SKM-1 treated with dmso at 0.1 percent for 144 hours (cell line): ENCODE measurements around the gene NUP85.
"Not testable (repeated sequence)": the region's sequence is repeated elsewhere in the genome, so short reads cannot be mapped to it uniquely, and the experiment has no call there.

ENCODE experiments used
- DNase-seq: peaks from one replicate; lab custom pipeline; 2025; ENCODE audit not compliant: unreplicated experiment; lab: John Stamatoyannopoulos, UW

NUP85 gene

GRCh38 chr17:75199886-75200618 is 5.4 kb upstream of the NUP85 start:
- DNase-seq = no peak

DNA sequence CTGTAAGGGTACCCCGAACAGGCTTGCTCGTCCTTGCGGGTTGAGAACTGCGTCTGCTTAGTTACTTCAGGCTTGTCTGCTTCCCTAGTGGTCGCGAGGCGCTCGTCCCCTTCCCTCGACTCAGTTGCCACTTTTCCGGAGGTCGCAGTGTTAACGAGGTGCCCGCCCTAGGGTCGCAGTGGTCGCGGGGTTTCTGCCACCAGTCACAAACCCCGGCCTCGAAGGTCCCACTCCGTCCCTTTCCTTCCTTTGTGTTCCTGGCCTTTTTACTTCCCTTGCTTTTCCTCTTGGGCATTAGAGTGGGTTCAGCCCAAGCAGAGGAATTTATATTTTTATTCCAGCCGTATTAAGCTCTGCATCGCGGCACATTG is 299 bp downstream of the NUP85 start:
- DNase-seq = no peak

- DNase-seq = not testable (repeated sequence)
Observed at GRCh38 chr17:75207050-75207407, 1.6 kb downstream of the NUP85 start.

- no peak for DNase-seq
Observed at GRCh38 chr17:75207760-75208159, 2.3 kb downstream of the NUP85 start.

- DNase-seq = no peak
Observed at GRCh38 chr17:75208161-75208560, 2.7 kb downstream of the NUP85 start.

- DNase-seq = no peak
Observed at GRCh38 chr17:75209061-75209460, 3.6 kb downstream of the NUP85 start.

GRCh38 chr17:75218131-75218530 is 12.7 kb downstream of the NUP85 start:
- no peak for DNase-seq

DNA sequence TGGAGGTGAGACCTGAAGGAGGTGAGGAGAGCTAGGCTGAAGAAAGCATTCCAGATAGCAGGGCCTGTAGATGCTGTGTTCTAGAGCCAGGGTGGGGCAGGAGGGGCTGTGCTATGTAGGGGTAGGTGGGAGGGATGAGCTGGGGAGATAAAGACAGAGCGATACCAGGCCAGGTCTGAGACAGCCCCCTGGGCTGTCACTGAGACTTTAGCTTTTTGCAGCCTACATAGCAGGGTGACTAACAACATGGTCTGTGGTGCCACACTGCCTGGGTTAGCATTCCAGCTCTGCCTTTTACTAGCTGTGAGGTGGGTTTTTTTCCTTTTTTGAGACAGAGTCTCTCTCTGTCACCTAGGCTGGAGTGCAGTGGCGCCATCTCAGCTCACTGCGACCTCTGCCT is 14.3 kb downstream of the NUP85 start:
- no peak for DNase-seq

- no peak for DNase-seq
Observed at GRCh38 chr17:75225016-75225415, 19.5 kb downstream of the NUP85 start.

DNA sequence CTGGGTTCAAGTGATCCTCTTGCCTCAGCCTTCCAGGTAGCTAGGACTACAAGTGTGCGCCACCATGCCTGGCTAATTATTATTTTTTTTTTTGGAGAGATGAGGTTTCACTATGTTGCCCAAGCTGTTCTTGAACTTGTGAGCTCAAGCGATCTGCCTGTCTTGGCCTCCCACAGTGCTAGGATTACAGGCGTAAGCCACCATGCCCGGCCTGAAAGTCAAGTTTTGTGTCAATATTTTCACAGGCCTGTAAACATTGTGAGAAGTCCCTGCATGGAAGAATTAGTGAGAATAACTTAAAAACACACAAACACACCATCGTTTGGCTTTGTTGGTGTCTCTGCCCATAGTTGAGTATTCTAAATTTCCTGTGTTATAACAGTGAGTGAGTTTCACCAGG is 22.2 kb downstream of the NUP85 start:
- no peak for DNase-seq

- peak; percentile 72 for DNase-seq
Observed at GRCh38 chr17:75228305-75228704, 22.8 kb downstream of the NUP85 start.

GRCh38 chr17:75228847-75229246 is 23.4 kb downstream of the NUP85 start:
- DNase-seq = peak; percentile 43

DNA sequence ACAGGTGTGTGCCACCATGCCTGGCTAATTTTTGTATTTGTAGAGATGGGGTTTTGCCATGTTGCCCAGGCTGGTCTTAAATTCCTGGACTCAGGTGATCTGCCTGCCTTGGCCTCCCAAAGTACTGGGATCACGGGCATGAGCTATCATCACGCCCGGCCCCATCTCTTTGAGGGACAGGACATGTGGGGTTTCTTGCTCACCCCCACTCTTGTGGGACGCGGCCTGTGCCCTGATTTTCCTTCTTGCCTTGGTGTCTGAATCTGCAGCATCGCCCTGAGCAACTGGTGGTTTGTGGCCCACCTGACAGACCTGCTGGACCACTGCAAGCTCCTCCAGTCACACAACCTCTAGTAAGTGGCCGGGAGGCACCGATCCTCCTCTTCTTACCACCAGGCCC is 25.6 kb downstream of the NUP85 start:
- DNase-seq = no peak

- DNase-seq = no peak
Observed at GRCh38 chr17:75231741-75232464, 26.4 kb downstream of the NUP85 start.

- DNase-seq = no peak
Observed at GRCh38 chr17:75232786-75233185, 27.3 kb downstream of the NUP85 start.

DNA sequence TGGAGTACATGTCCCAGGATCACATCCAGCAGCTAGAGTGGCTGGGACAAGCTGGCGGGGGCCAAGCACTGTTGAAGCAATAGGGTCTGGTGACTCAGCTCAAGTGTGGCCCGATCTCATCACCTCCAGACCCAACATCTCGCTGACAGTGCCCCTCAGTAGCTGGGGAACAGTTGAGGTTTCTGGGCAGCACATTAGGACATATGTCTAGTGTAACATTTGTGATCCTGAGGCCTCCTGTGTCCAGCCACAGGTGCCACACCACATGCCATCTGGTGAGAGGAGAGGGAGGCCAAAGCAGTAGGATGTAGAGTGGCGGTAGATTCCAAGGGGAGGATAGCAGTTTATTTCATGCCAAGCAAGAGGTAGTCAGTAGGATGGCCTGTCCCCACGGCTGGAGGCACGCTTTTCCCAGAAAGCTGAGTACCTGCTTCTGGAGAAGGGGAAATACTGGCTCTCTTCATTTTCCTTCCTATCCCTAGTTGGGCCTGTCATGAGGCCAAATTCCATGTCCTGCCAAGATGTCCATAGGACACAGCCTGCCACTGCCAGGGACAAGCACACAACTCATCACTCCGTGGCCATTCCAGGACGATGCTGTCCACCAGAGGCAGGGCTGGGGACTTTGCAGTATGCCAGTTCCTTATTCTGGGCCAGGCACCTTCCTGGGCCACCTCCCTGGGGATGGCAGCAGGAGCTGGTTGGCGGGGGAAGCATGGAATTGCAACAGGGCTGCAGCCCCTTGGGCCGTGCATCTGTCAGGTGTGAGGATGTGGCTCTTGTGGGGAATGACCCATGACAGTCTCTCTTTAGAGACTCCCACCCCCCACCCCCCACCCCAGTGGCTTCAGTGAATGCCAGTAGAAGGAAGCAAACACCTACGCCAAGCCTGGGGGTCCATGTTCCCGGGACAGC is 31.9 kb downstream of the NUP85 start:
- DNase-seq = no peak

DNA sequence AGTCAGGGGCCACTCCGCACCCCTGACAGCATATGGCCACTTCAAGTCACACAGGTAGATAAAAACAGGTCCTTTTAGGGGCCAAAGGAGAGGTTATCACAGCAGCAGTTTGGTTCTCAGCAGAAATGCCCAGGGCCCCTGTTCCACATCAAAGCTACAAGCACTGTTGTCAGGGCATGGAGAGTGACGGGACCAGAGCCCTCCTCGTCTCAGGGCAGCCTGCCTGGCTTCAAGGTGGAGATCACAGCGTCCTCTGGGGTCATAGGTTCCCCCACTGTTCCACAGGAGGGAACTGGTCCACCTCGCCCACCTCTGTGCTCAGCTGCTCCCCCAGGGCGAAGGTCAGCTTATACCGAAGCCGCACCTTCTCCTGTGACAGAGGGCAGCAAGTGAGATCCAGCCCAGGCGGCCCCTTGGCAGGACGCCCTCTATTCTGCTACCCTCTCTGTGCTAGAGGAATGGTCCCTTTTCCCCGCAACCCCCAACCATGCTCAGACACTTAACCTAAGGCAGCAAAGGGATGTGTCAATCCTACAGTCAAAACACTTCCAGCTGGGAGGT is 32.6 kb downstream of the NUP85 start:
- DNase-seq = no peak

DNA sequence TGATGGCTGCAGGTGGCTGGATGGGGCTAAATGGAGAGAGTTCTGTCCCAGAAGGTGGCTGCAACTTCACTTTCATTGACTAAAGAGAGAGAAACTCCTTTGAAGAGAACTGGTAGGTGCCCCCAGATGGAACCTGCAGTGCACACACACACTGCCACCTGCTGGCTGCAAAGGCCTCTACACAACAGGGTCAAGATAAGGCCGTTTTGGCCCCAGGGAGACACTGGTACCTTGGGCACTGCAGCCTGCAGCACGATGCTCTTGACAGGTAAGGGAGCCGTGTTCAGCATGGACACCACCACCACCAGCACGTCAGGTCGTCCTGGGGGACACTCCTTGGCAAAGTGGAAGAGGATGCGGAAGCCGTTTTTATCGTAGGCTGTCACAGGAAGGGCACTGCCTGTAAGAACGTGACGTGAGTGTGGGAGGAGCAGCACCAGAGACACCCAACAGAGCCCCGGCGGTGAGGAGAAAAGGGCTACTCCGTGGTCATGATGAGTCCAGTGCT is 33.3 kb downstream of the NUP85 start:
- peak; percentile 60 for DNase-seq

DNA sequence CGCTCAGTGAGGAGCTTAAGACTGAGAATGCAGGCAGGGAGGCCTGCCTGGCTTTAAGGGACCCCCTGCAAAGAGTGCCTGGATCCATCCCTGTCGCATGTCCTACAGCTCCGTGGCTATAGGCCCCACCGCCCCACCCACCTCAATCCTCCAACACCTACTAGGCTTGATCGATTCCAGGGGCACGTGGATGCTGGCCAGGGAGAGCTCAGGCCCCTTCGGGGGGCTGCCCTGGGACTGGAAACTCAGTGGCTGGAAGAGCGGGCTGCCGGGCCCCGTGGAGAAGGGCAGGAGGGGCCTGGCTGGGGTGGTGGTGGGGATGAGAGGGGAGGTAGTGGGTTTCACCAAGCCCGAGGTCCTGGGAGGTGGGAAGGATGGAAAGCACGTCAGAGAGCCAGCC is 33.7 kb downstream of the NUP85 start:
- DNase-seq = no peak

DNA sequence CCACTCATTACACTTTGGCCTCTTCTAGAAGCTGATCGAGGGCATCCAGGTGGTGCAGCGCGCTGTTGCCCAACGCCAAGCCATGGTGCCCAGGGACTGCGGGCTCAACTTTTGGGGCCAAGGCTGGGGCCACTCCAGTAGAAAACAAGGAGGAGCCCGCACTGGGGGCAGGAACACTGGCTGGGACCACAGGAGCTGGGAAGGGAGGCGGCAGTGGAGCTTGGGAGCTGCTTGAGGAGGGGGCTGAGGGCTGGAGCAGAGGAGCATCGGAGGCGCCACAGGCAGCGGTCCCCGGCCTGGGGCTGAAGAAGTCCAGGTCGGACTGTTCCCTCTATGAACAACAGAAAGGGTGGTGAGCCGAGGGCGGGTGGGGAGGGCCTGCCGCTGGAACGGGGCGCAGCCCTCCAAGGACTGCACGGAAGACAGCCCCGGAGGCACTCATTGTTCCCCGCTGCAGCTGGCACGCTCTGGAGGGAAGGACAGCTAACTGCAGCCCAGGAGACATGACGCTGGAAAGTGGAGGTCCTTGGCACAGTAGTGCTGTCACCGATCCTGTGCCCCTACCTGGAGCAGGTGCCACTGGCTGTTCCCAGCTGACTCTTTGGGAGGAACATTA is 34.4 kb downstream of the NUP85 start:
- no peak for DNase-seq
